ENCODE measurements around the gene SNX30. TPM values are rescaled to one million over a fixed set of nuclear protein-coding genes. Genes with fewer than 3 reads are reported as not detected.

SNX30 gene
- total and polyA plus RNA-seq, 2 experiments from 2014 or later, result 6.4 to 29.1 TPM

- H3K27me3 ChIP-seq, result no peaks in the 10 kb centered on the region
- H3K9me3 ChIP-seq (ENCODE audit: low read depth), result no peaks in the 10 kb centered on the region
- H4K20me1 ChIP-seq (ENCODE audit: insufficient read depth, poor library complexity, severe bottlenecking), result no peaks in the 10 kb centered on the region
- no peak overlapping the region for H3K4me3 ChIP-seq
- TF ChIP-seq EZH2phosphoT487 (IDR thresholded peaks at IDR 0.05; ENCODE audit: low read depth, severe bottlenecking, unreplicated experiment), result no peak
- no peak for TF ChIP-seq EZH2 (IDR thresholded peaks at IDR 0.05; ENCODE audit: borderline replicate concordance)
- no peak for TF ChIP-seq CTCF (IDR thresholded peaks at IDR 0.05; ENCODE audit: poor library complexity)
- WGBS (ENCODE audit: low lambda C conversion rate, missing lambda C conversion rate), result 70% methylated on average over 5 of the region's 5 CpGs
- no peaks in the 10 kb centered on the region for H3K9me2 ChIP-seq (replicated peaks; ENCODE audit: insufficient read depth)
- DNase-seq (ENCODE audit: low spot score), result no peak
- H3K4me2 ChIP-seq, result no peak overlapping the region
- H3K27ac ChIP-seq, result no peak overlapping the region
- no peaks in the 10 kb centered on the region for H3K79me2 ChIP-seq
- H3K4me1 ChIP-seq (ENCODE audit: insufficient read depth), result peaks cover 6% of the 10 kb centered on the region
- no peak overlapping the region for H2AFZ ChIP-seq
- H3K36me3 ChIP-seq (replicated peaks; ENCODE audit: insufficient read depth, low read depth), result no peaks in the 10 kb centered on the region
These were observed 119.4 kb downstream of the SNX30 start for GRCh38 chr9:112869917-112870316.

- WGBS (ENCODE audit: low lambda C conversion rate, missing lambda C conversion rate), result 89% methylated on average over 6 of the region's 6 CpGs
- Histone ChIP-seq H3K27me3 (no peaks in the 10 kb centered on the region), H3K9me2 (replicated peaks; ENCODE audit: insufficient read depth) (no peaks in the 10 kb centered on the region), H4K20me1 (ENCODE audit: insufficient read depth, poor library complexity, severe bottlenecking) (no peaks in the 10 kb centered on the region), H2AFZ (no peak overlapping the region), H3K27ac (no peak overlapping the region), H3K4me3 (no peak overlapping the region), H3K4me1 (ENCODE audit: insufficient read depth) (peaks cover 6% of the 10 kb centered on the region), H3K4me2 (no peak overlapping the region), H3K36me3 (replicated peaks; ENCODE audit: insufficient read depth, low read depth) (no peaks in the 10 kb centered on the region), H3K9me3 (ENCODE audit: low read depth) (no peaks in the 10 kb centered on the region), H3K79me2 (no peaks in the 10 kb centered on the region)
- DNase-seq (ENCODE audit: low spot score), result no peak
- TF ChIP-seq EZH2 (IDR thresholded peaks at IDR 0.05; ENCODE audit: borderline replicate concordance) (no peak), EZH2phosphoT487 (IDR thresholded peaks at IDR 0.05; ENCODE audit: low read depth, severe bottlenecking, unreplicated experiment) (no peak), CTCF (IDR thresholded peaks at IDR 0.05; ENCODE audit: poor library complexity) (no peak)
These were observed 120.0 kb downstream of the SNX30 start for GRCh38 chr9:112870556-112870955.

GRCh38 chr9:112872019-112872418 lies 121.5 kb downstream of the SNX30 start:
- H3K27me3 ChIP-seq, result no peaks in the 10 kb centered on the region
- 71% methylated on average over 4 of the region's 4 CpGs for WGBS (ENCODE audit: low lambda C conversion rate, missing lambda C conversion rate)
- H3K4me3 ChIP-seq, result no peak overlapping the region
- peaks cover 6% of the 10 kb centered on the region for H3K4me1 ChIP-seq (ENCODE audit: insufficient read depth)
- TF ChIP-seq EZH2 (IDR thresholded peaks at IDR 0.05; ENCODE audit: borderline replicate concordance), result no peak
- no peak overlapping the region for H3K4me2 ChIP-seq
- H4K20me1 ChIP-seq (ENCODE audit: insufficient read depth, poor library complexity, severe bottlenecking), result no peaks in the 10 kb centered on the region
- H3K9me3 ChIP-seq (ENCODE audit: low read depth), result no peaks in the 10 kb centered on the region
- H3K79me2 ChIP-seq, result no peaks in the 10 kb centered on the region
- no peaks in the 10 kb centered on the region for H3K9me2 ChIP-seq (replicated peaks; ENCODE audit: insufficient read depth)
- H2AFZ ChIP-seq, result no peak overlapping the region
- H3K36me3 ChIP-seq (replicated peaks; ENCODE audit: insufficient read depth, low read depth), result no peaks in the 10 kb centered on the region
- no peak overlapping the region for H3K27ac ChIP-seq
- no peak for DNase-seq (ENCODE audit: low spot score)

- TF ChIP-seq EZH2 (IDR thresholded peaks at IDR 0.05; ENCODE audit: borderline replicate concordance) (no peak), CTCF (IDR thresholded peaks at IDR 0.05; ENCODE audit: poor library complexity) (no peak), EZH2phosphoT487 (IDR thresholded peaks at IDR 0.05; ENCODE audit: low read depth, severe bottlenecking, unreplicated experiment) (no peak)
- no peaks in the 10 kb centered on the region for H3K79me2 ChIP-seq
- H3K9me2 ChIP-seq (replicated peaks; ENCODE audit: insufficient read depth), result no peaks in the 10 kb centered on the region
- no peaks in the 10 kb centered on the region for H3K27me3 ChIP-seq
- H4K20me1 ChIP-seq (ENCODE audit: insufficient read depth, poor library complexity, severe bottlenecking), result no peaks in the 10 kb centered on the region
- no peaks in the 10 kb centered on the region for H3K9me3 ChIP-seq (ENCODE audit: low read depth)
- no peak for DNase-seq (ENCODE audit: low spot score)
- H2AFZ ChIP-seq, result no peak overlapping the region
- H3K27ac ChIP-seq, result no peak overlapping the region
- no peak overlapping the region for H3K4me2 ChIP-seq
- H3K36me3 ChIP-seq (replicated peaks; ENCODE audit: insufficient read depth, low read depth), result no peaks in the 10 kb centered on the region
- H3K4me1 ChIP-seq (ENCODE audit: insufficient read depth), result no peaks in the 10 kb centered on the region
- H3K4me3 ChIP-seq, result no peak overlapping the region
- 95% methylated on average over 4 of the region's 4 CpGs for WGBS (ENCODE audit: low lambda C conversion rate, missing lambda C conversion rate)
These were observed 123.3 kb downstream of the SNX30 start for GRCh38 chr9:112873773-112874405.

Measured in hepatocyte (in vitro differentiated cells).